NOMO-1 treated with dmso at 0.1 percent for 144 hours (cell line): Measurements from ENCODE around the gene PRDM1.

Experiments used
- DNase-seq: peaks from one replicate; lab custom pipeline; 2025; ENCODE audit not compliant: unreplicated experiment; lab: John Stamatoyannopoulos, UW

PRDM1 gene

GRCh38 chr6:106094964-106095335 lies 8.8 kb downstream of the PRDM1 start:
- no peak for DNase-seq

DNA sequence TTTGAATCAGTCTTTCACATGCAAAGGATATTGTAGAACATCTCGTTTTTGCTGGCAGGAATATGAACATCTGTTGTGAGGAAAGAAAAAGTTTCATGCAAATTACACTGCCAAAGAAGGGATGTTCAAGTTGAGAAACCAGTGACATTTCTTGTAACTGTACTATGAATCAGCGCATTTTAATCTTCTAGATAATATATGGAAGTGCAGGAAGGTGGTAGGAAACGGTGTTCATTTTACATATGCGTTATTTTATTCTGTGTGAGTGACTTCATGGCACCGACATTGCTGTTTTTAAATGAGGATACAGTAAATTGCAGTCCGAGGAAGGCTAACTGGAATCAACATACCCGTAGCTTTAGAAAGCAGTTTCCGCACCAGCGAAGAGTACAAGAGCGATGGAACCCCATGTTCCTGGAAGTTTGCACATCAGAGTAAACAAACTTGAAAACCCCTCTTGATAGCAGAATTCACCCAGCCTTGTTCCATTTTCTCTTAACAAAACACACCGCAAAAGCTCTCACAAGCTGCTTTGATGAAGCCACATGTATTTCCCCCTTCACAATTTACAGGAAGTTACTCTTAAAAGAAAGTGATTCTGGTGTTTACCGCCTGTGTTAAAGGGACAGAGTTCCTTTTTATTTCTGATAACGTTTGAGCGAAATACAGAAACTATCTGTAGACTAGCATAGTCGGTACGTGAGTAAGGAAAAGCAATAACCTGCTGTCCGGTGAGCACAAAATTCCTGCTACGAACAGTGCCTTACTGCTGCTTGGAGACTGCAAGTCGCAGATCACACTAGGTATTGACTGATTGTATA lies 11.5 kb downstream of the PRDM1 start:
- peak; percentile 66 for DNase-seq

DNA sequence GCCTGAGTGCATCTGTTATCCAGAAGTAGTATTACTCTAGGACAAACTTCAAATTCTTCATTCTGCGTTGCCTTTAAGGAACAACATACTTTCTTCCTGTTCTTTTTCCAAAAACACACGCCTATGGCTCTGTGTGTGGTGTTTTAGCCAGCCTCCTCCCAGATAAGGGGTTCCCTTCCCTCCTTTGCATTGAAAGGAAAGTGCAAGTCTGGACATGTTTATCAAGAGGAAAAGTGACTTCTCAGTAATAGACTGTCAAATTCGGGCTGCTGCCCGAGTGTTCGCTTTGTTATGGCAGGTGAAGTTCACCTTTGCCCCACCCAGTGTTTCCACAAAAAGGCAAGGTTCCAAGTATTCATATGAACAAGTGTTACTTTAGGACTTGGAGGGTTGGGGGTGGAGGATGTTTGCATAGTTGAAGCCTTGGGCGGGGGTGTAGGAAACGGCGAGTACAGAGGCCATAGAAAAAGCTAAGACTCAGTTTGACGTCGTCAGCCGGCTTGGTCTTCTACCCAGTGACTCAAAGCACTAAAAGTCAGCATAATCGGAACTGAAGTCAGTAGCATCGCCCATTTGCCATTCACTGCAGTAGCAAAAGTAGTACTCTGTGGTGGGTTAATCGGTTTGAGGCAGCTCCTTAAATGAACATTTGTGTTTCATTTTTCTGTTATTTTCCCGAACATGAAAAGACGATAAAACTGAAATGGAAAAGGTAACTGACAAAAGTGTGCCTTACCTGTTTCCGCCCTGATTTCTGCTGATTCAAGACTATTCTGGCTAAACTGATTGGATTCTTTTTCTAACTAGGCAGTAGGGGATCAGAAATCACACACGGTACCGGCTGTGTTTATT lies 12.5 kb downstream of the PRDM1 start:
- no peak for DNase-seq

DNA sequence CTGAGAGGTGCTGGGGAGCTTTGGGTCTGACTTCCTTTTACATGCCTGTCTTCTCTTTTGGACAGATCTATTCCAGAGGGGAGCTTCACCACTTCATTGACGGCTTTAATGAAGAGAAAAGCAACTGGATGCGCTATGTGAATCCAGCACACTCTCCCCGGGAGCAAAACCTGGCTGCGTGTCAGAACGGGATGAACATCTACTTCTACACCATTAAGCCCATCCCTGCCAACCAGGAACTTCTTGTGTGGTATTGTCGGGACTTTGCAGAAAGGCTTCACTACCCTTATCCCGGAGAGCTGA lies 13.1 kb downstream of the PRDM1 start:
- no peak for DNase-seq

GRCh38 chr6:106100755-106101154 lies 14.6 kb downstream of the PRDM1 start:
- no peak for DNase-seq

GRCh38 chr6:106101466-106101865 lies 15.3 kb downstream of the PRDM1 start:
- no peak for DNase-seq

DNA sequence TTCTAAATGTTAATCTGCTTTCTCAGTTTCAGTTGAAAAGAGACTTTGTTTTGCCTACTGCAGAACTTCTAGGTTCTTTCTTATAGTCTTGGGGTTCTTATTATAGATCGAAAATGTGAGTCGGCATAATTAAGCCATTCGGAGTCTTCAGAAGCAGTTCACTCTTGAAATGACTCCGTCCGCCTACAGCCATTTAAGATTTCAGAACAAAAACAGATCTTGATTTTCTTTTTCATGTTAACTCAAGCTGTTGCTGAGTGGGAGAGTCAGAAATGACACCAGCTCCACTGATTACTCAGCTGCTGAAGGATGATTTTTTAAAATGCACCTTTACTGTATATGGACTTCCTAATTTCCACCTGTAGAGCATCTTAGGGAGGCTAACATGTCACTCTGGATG lies 15.9 kb downstream of the PRDM1 start:
- no peak for DNase-seq

DNA sequence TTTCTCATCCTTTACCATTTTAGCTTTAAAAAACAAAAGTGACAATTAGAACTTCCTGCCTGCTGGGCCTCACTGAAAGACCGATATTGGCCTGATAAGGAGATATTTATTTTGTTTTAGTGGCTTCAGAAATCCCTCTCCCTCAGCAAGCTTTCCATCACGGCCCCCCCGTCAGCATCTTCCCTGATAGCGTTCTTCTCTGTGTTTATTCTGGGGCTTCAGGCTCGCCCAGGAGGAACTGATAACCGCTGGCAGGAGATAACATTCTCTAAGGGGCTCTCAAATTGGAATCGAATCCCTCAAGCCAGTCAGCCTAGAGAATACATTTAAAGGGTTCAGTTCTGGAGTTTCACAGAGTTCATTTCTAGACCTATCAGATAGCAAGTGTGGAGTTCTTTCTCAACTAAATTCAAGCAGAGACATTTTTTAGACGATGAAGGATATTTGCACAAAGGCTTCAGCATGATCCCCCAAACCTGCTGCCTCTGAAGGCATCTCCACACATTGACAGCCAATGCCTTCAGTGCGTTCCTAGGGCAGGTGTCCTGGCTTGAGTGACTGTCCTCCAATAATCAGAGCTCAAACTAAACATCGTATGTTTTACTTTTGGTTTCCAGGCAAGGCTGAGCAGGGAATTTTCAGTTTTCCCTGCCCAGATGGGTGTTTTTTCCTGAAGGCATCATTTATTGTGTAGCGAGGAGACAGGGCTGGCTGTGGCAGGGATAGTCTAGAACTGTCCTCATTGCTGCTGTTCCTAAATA lies 17.0 kb downstream of the PRDM1 start:
- no peak for DNase-seq

DNA sequence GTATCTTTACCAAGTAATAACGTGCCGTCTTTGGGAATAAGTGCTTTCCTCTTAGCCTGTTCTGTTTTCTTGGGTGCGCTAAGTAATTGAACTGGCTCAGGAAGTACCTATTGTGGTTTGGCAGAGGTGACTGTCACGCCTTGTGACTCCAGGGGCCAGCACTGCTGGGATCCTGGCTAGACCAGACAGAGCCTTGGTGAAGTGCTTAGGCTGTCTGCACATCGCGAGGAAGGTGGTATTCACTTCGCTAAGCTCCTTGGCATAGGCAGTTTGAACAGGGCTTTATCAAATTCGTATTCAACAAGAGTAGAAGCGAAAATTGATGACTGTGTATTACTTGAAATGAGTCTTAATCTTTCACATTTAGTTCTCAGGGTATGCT lies 17.6 kb downstream of the PRDM1 start:
- no peak for DNase-seq

GRCh38 chr6:106104476-106104875 lies 18.3 kb downstream of the PRDM1 start:
- DNase-seq, result no peak

DNA sequence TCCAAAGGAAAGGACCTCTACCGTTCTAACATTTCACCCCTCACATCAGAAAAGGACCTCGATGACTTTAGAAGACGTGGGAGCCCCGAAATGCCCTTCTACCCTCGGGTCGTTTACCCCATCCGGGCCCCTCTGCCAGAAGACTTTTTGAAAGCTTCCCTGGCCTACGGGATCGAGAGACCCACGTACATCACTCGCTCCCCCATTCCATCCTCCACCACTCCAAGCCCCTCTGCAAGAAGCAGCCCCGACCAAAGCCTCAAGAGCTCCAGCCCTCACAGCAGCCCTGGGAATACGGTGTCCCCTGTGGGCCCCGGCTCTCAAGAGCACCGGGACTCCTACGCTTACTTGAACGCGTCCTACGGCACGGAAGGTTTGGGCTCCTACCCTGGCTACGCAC lies 18.8 kb downstream of the PRDM1 start:
- DNase-seq, result no peak

DNA sequence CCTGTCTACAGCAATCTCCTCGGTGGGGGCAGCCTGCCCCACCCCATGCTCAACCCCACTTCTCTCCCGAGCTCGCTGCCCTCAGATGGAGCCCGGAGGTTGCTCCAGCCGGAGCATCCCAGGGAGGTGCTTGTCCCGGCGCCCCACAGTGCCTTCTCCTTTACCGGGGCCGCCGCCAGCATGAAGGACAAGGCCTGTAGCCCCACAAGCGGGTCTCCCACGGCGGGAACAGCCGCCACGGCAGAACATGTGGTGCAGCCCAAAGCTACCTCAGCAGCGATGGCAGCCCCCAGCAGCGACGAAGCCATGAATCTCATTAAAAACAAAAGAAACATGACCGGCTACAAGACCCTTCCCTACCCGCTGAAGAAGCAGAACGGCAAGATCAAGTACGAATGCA lies 19.4 kb downstream of the PRDM1 start:
- DNase-seq, result no peak

GRCh38 chr6:106106276-106107042 lies 20.3 kb downstream of the PRDM1 start:
- no peak for DNase-seq

GRCh38 chr6:106107043-106107613 lies 21.0 kb downstream of the PRDM1 start:
- DNase-seq, result no peak

DNA sequence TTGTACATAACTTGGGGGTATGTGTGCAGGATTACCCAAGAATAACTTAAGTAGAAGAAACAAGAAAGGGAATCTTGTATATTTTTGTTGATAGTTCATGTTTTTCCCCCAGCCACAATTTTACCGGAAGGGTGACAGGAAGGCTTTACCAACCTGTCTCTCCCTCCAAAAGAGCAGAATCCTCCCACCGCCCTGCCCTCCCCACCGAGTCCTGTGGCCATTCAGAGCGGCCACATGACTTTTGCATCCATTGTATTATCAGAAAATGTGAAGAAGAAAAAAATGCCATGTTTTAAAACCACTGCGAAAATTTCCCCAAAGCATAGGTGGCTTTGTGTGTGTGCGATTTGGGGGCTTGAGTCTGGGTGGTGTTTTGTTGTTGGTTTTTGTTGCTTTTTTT lies 22.0 kb downstream of the PRDM1 start:
- no peak for DNase-seq

- DNase-seq, result no peak
Measured at GRCh38 chr6:106109029-106109428, 22.9 kb downstream of the PRDM1 start.

- no peak for DNase-seq
Measured at GRCh38 chr6:106110164-106110826, 24.2 kb downstream of the PRDM1 start.

DNA sequence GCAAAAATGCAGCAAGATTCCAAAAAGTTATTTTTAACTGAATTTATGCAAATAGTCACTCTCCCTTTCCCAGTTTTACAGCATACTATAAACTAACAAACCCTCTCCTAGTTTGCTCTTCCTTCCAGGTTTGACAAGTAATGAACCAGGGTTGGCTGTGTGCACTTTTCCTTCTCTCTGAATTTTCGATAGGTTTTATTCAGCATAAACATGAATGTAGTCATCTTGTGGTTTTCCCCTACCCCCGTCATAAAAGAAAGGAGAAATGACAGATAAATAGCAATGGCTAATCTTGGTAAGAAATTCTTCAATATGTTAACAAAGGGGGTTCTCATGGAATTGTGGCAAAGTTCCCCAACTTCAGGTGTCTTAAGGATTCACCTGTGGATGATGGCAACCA lies 26.3 kb downstream of the PRDM1 start:
- no peak for DNase-seq

- DNase-seq, result no peak
Measured at GRCh38 chr6:106113256-106113959, 27.3 kb downstream of the PRDM1 start.

DNA sequence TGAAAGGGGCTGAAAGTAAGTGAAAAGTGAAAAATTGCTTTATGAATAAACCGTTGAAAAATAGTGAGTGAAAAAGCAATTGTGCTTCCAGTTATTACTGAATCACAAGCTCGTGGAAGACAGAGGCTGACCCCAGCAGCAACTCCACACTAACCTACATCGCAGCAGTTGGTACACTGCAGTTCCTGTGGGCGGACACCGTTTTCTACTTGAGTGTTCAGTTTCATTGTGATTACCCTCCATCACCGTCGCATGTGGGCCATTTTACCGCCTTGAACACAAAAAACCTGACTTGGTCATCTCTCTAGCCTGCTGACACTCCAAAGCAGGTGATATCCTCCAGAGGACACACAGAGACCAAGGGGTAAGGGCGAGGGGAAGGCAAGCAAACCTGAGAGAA lies 28.4 kb downstream of the PRDM1 start:
- DNase-seq, result no peak
